CD8-positive, alpha-beta memory T cell (primary cell): ENCODE measurements around the gene TBX2. TPM values are rescaled to one million over a fixed set of nuclear protein-coding genes. Genes with fewer than 3 reads are reported as not detected.
"Not testable (repeated sequence)": the region's sequence is repeated elsewhere in the genome, so short reads cannot be mapped to it uniquely, and the experiment has no call there.

ENCODE experiments used
- CTCF ChIA-PET: fragments of 350-600 bp; sonication (Branson Sonifier 250); formaldehyde crosslinking; loops from one replicate; lab custom pipeline; 2021; ENCODE audit warnings: antibody characterized with exemption; lab: Charles Lee
- POLR2A ChIA-PET: fragments of 350-600 bp; sonication (Branson Sonifier 250); formaldehyde crosslinking; loops from one replicate; lab custom pipeline; 2021; ENCODE audit warnings: antibody characterized with exemption; lab: Charles Lee
- DNase-seq, 5 donors: peaks; one replicate each; pipeline versions ENCODE4 v3.0.0 to v3.0.0-alpha.2; 2020 to 2022; ENCODE audit warnings: mixed read lengths in 1 of 5
- H3K27ac ChIP-seq: one replicate; pipeline ENCODE4 v1.7.0; 2013; ENCODE audit warnings: low read depth, mild to moderate bottlenecking, low read length, moderate library complexity
- H3K27me3 ChIP-seq: 2 replicates; pipeline ENCODE4 v1.7.0; 2013; ENCODE audit warnings: low read length, mild to moderate bottlenecking; ENCODE audit not compliant: insufficient read depth, poor library complexity, severe bottlenecking
- H3K36me3 ChIP-seq: 2 replicates; pipeline ENCODE4 v1.7.0; 2013; ENCODE audit warnings: mild to moderate bottlenecking, low read length, moderate library complexity; ENCODE audit not compliant: insufficient read depth
- H3K4me1 ChIP-seq: 2 replicates; pipeline ENCODE4 v1.7.0; 2013; ENCODE audit warnings: mild to moderate bottlenecking, low read length, moderate library complexity; ENCODE audit not compliant: insufficient read depth
- H3K4me3 ChIP-seq: 2 replicates; pipeline ENCODE4 v1.7.0; 2013; ENCODE audit warnings: mild to moderate bottlenecking, low read length
- H3K9me3 ChIP-seq: 2 replicates; pipeline ENCODE4 v1.7.0; 2013; ENCODE audit warnings: mild to moderate bottlenecking, low read length
- H3K27ac Mint-ChIP-seq, 8 donors: one replicate each; pipeline ENCODE4 v1.8.0; 2020 to 2021; ENCODE audit warnings: mixed read lengths in 8 of 8, mild to moderate bottlenecking in 6 of 8, inconsistent platforms in 3 of 8, moderate library complexity in 3 of 8
- H3K27me3 Mint-ChIP-seq, 2 donors: one replicate each; pipeline ENCODE4 v1.8.0; 2020 to 2021; ENCODE audit warnings: mixed read lengths in 2 of 2, mild to moderate bottlenecking in 1 of 2, moderate library complexity in 1 of 2
- H3K36me3 Mint-ChIP-seq, 3 donors: one replicate each; pipeline ENCODE4 v1.8.0; 2020 to 2021; ENCODE audit warnings: mixed read lengths in 3 of 3, inconsistent platforms in 1 of 3, mild to moderate bottlenecking in 1 of 3
- H3K4me1 Mint-ChIP-seq, 3 donors: one replicate each; pipeline ENCODE4 v1.8.0; 2020 to 2021; ENCODE audit warnings: mixed read lengths in 3 of 3, inconsistent platforms in 1 of 3, mild to moderate bottlenecking in 1 of 3
- H3K4me3 Mint-ChIP-seq, 7 donors: one replicate each; pipeline ENCODE4 v1.8.0; 2020 to 2021; ENCODE audit warnings: mixed read lengths in 7 of 7, mild to moderate bottlenecking in 6 of 7, moderate library complexity in 4 of 7, inconsistent platforms in 2 of 7
- H3K9me3 Mint-ChIP-seq, 5 donors: one replicate each; pipeline ENCODE4 v1.8.0; 2020 to 2022; ENCODE audit warnings: mixed read lengths in 5 of 5, mild to moderate bottlenecking in 3 of 5, moderate library complexity in 2 of 5, inconsistent platforms in 1 of 5
- polyA plus RNA-seq: library from polyadenylated mRNA; unstranded; fragments of 300-500 nt; fragmentation: Illumina TruSeq; gene quantifications from one replicate; pipeline ENCODE4 v1.2.3, GENCODE V29; 2021
- total RNA-seq, 2 experiments: library from RNA; stranded (reverse); gene quantifications; one replicate each; pipeline ENCODE4 v1.2.3, GENCODE V29; 2021

The TBX2 gene
- total and polyA plus RNA-seq, 3 experiments from 2014 or later = 0.11 to 0.13 TPM; not detected in 1

GRCh38 chr17:61431594-61432311 is 32.1 kb downstream of the TBX2 start:
- H3K27me3 ChIP-seq = no peaks in the 10 kb centered on the region
- H3K36me3 Mint-ChIP-seq = no peaks in the 10 kb centered on the region
- no peaks in the 10 kb centered on the region for H3K36me3 ChIP-seq
- POLR2A ChIA-PET = no interaction called here
- no peaks in the 10 kb centered on the region for H3K9me3 ChIP-seq
- H3K9me3 Mint-ChIP-seq = peaks cover 5 to 11% (median 8%) of the 10 kb centered on the region in 5 donors
- H3K27me3 Mint-ChIP-seq = peaks cover 8 to 48% of the 10 kb centered on the region in 2 donors
- no peak overlapping the region for H3K27ac Mint-ChIP-seq
- H3K4me1 Mint-ChIP-seq = no peaks in the 10 kb centered on the region
- H3K4me1 ChIP-seq = no peaks in the 10 kb centered on the region
- no peak overlapping the region for H3K4me3 ChIP-seq
- no peak overlapping the region for H3K27ac ChIP-seq
- CTCF ChIA-PET = interaction anchor here (1.3 kb wide), 1 partner anchor 14 kb away, joined by 3 read pairs; no protein-coding TSS in a partner anchor
- DNase-seq = no peak
- no peak overlapping the region for H3K4me3 Mint-ChIP-seq

GRCh38 chr17:61436273-61436672 is 36.6 kb downstream of the TBX2 start:
- ChIA-PET CTCF (interaction anchor here (0.8 kb wide), 1 partner anchor 20 kb away, joined by 3 read pairs; no protein-coding TSS in a partner anchor), POLR2A (no interaction called here)
- Mint-ChIP-seq H3K36me3 (peaks cover 0 to 14% (median 3%) of the 10 kb centered on the region in 3 donors), H3K4me1 (no peaks in the 10 kb centered on the region), H3K27ac (no peak overlapping the region), H3K4me3 (no peak overlapping the region), H3K27me3 (peaks cover 30 to 69% of the 10 kb centered on the region in 2 donors), H3K9me3 (peaks cover 14 to 34% (median 22%) of the 10 kb centered on the region in 5 donors)
- no peaks in the 10 kb centered on the region for H3K27me3 ChIP-seq
- no peaks in the 10 kb centered on the region for H3K36me3 ChIP-seq
- no peaks in the 10 kb centered on the region for H3K4me1 ChIP-seq
- no peak for DNase-seq
- H3K9me3 ChIP-seq = no peaks in the 10 kb centered on the region
- H3K27ac ChIP-seq = no peak overlapping the region
- no peak overlapping the region for H3K4me3 ChIP-seq

- H3K9me3 ChIP-seq = no peaks in the 10 kb centered on the region
- H3K27me3 ChIP-seq = peaks cover 2% of the 10 kb centered on the region
- no peak for DNase-seq
- Mint-ChIP-seq H3K27ac (no peak overlapping the region), H3K36me3 (peaks cover 0 to 18% (median 3%) of the 10 kb centered on the region in 3 donors), H3K4me1 (no peaks in the 10 kb centered on the region), H3K4me3 (no peak overlapping the region), H3K9me3 (peaks cover 14 to 34% (median 24%) of the 10 kb centered on the region in 5 donors), H3K27me3 (peaks cover 38 to 68% of the 10 kb centered on the region in 2 donors)
- no peak overlapping the region for H3K27ac ChIP-seq
- ChIA-PET CTCF (no interaction called here), POLR2A (no interaction called here)
- H3K4me1 ChIP-seq = no peaks in the 10 kb centered on the region
- H3K36me3 ChIP-seq = no peaks in the 10 kb centered on the region
- no peak overlapping the region for H3K4me3 ChIP-seq
Measured at GRCh38 chr17:61436995-61437704, 37.5 kb downstream of the TBX2 start.

- Mint-ChIP-seq H3K9me3 (peaks cover 8 to 34% (median 24%) of the 10 kb centered on the region in 5 donors), H3K4me3 (no peak overlapping the region), H3K27me3 (peaks cover 43 to 64% of the 10 kb centered on the region in 2 donors), H3K27ac (no peak overlapping the region), H3K36me3 (peaks cover 0 to 18% (median 3%) of the 10 kb centered on the region in 3 donors), H3K4me1 (no peaks in the 10 kb centered on the region)
- Histone ChIP-seq H3K4me1 (no peaks in the 10 kb centered on the region), H3K4me3 (no peak overlapping the region), H3K27me3 (peaks cover 7% of the 10 kb centered on the region), H3K27ac (no peak overlapping the region), H3K36me3 (no peaks in the 10 kb centered on the region), H3K9me3 (no peaks in the 10 kb centered on the region)
- CTCF ChIA-PET = no interaction called here
- POLR2A ChIA-PET = no interaction called here
- DNase-seq = no peak
Measured at GRCh38 chr17:61440697-61441096, 41.1 kb downstream of the TBX2 start.

- H3K9me3 Mint-ChIP-seq = peaks cover 8 to 27% (median 19%) of the 10 kb centered on the region in 5 donors
- DNase-seq, H3K9me3 ChIP-seq, H3K36me3 ChIP-seq, CTCF ChIA-PET, H3K4me3 ChIP-seq, H3K27me3 ChIP-seq, H3K4me1 ChIP-seq, H3K4me3 Mint-ChIP-seq, POLR2A ChIA-PET, H3K4me1 Mint-ChIP-seq, H3K27ac Mint-ChIP-seq, H3K27ac ChIP-seq: not testable (repeated sequence)
- peaks cover 43 to 59% of the 10 kb centered on the region in 2 donors for H3K27me3 Mint-ChIP-seq
- peaks cover 0 to 18% (median 3%) of the 10 kb centered on the region in 3 donors for H3K36me3 Mint-ChIP-seq
Measured at GRCh38 chr17:61441507-61441906, 41.9 kb downstream of the TBX2 start.

- Histone ChIP-seq H3K36me3 (no peaks in the 10 kb centered on the region), H3K27me3 (peaks cover 7% of the 10 kb centered on the region), H3K27ac (no peak overlapping the region), H3K9me3 (no peaks in the 10 kb centered on the region), H3K4me1 (no peaks in the 10 kb centered on the region), H3K4me3 (no peak overlapping the region)
- Mint-ChIP-seq H3K4me3 (no peak overlapping the region), H3K27me3 (peaks cover 39 to 54% of the 10 kb centered on the region in 2 donors), H3K9me3 (peaks cover 4 to 22% (median 15%) of the 10 kb centered on the region in 5 donors), H3K36me3 (peaks cover 0 to 13% (median 3%) of the 10 kb centered on the region in 3 donors), H3K27ac (no peak overlapping the region), H3K4me1 (no peaks in the 10 kb centered on the region)
- no peak for DNase-seq
- ChIA-PET POLR2A (no interaction called here), CTCF (no interaction called here)
Measured at GRCh38 chr17:61442136-61442775, 42.6 kb downstream of the TBX2 start.

- Mint-ChIP-seq H3K4me3 (no peak overlapping the region), H3K36me3 (peaks cover 0 to 9% (median 3%) of the 10 kb centered on the region in 3 donors), H3K4me1 (no peaks in the 10 kb centered on the region), H3K27me3 (peaks cover 39 to 55% of the 10 kb centered on the region in 2 donors), H3K9me3 (peaks cover 0 to 15% (median 9%) of the 10 kb centered on the region in 5 donors), H3K27ac (no peak overlapping the region)
- Histone ChIP-seq H3K4me3 (no peak overlapping the region), H3K27ac (no peak overlapping the region), H3K9me3 (no peaks in the 10 kb centered on the region), H3K36me3 (no peaks in the 10 kb centered on the region), H3K4me1 (no peaks in the 10 kb centered on the region), H3K27me3 (peaks cover 7% of the 10 kb centered on the region)
- DNase-seq = no peak
- CTCF ChIA-PET = no interaction called here
- POLR2A ChIA-PET = no interaction called here
Measured at GRCh38 chr17:61442878-61443474, 43.3 kb downstream of the TBX2 start.
